HepG2 (cell line): ENCODE results near the gene SGCD. TPM values are rescaled to one million over a fixed set of nuclear protein-coding genes. Genes with fewer than 3 reads are reported as not detected.

Experiments
- ATRX ChIP-seq: sonication (generic); formaldehyde crosslinking; IDR thresholded peaks from 2 replicates; pipeline ENCODE4 v1.4.0; 2020; ENCODE audit warnings: missing genetic modification reagents, borderline replicate concordance
- CEBPG ChIP-seq: IDR thresholded peaks from 2 replicates; pipeline ENCODE4 v1.6.1; 2016
- DR1 ChIP-seq: sonication (generic); formaldehyde crosslinking; IDR thresholded peaks from 2 replicates; pipeline ENCODE4 v1.8.0; 2021; ENCODE audit warnings: mild to moderate bottlenecking, missing genetic modification reagents, inconsistent platforms
- HOXA3 ChIP-seq: sonication (generic); formaldehyde crosslinking; IDR thresholded peaks from 2 replicates; pipeline ENCODE4 v1.5.0; 2020; ENCODE audit warnings: missing genetic modification reagents
- IKZF4 ChIP-seq: sonication (generic); formaldehyde crosslinking; IDR thresholded peaks from 2 replicates; pipeline ENCODE4 v1.5.1; 2020; ENCODE audit warnings: borderline replicate concordance, mild to moderate bottlenecking, low read depth, missing genetic modification reagents; ENCODE audit errors: not compliant biosample characterization
- KDM6A ChIP-seq: IDR thresholded peaks from 2 replicates; pipeline ENCODE4 v1.6.1; 2016; ENCODE audit warnings: low read depth
- KLF6 ChIP-seq: IDR thresholded peaks from 2 replicates; pipeline ENCODE4 v1.8.0; 2016; ENCODE audit warnings: missing biosample characterization, missing genetic modification reagents
- NFIB ChIP-seq: sonication (generic); formaldehyde crosslinking; IDR thresholded peaks from 2 replicates; pipeline ENCODE4 v1.9.0; 2021; ENCODE audit warnings: missing genetic modification reagents, mild to moderate bottlenecking, borderline replicate concordance
- PRMT3 ChIP-seq: sonication (generic); formaldehyde crosslinking; IDR thresholded peaks from 2 replicates; pipeline ENCODE4 v1.8.1; 2022; ENCODE audit warnings: low read depth, mild to moderate bottlenecking, moderate library complexity, missing genetic modification reagents, borderline replicate concordance
- PRPF4 ChIP-seq: fragments of 200-400 bp; formaldehyde crosslinking; IDR thresholded peaks from 2 replicates; pipeline ENCODE4 v1.6.1; 2016; ENCODE audit warnings: low read length, low read depth; ENCODE audit not compliant: poor library complexity, severe bottlenecking
- RELA ChIP-seq: sonication (generic); formaldehyde crosslinking; IDR thresholded peaks from 2 replicates; pipeline ENCODE4 v1.4.0; 2020; ENCODE audit warnings: missing genetic modification reagents
- RXRB ChIP-seq: IDR thresholded peaks from 2 replicates; pipeline ENCODE4 v1.6.1; 2016; ENCODE audit warnings: borderline replicate concordance, missing genetic modification reagents, missing compliant biosample characterization
- SIX1 ChIP-seq: sonication (generic); formaldehyde crosslinking; IDR thresholded peaks from 2 replicates; pipeline ENCODE4 v1.4.0; 2020; ENCODE audit warnings: missing genetic modification reagents, borderline replicate concordance
- TRIM24 ChIP-seq: sonication (generic); formaldehyde crosslinking; IDR thresholded peaks from 2 replicates; pipeline ENCODE4 v1.8.0; 2022; ENCODE audit warnings: mild to moderate bottlenecking, missing genetic modification reagents
- ZFP62 ChIP-seq: sonication (generic); formaldehyde crosslinking; IDR thresholded peaks from 2 replicates; pipeline ENCODE4 v1.4.0; 2020; ENCODE audit warnings: missing genetic modification reagents
- ZNF101 ChIP-seq: sonication (generic); formaldehyde crosslinking; IDR thresholded peaks from 2 replicates; pipeline ENCODE4 v1.4.0; 2020; ENCODE audit warnings: mild to moderate bottlenecking, low read depth, missing genetic modification reagents, borderline replicate concordance
- ZNF235 ChIP-seq: sonication (generic); formaldehyde crosslinking; IDR thresholded peaks from 2 replicates; pipeline ENCODE4 v1.8.1; 2023; ENCODE audit warnings: mild to moderate bottlenecking, missing genetic modification reagents, borderline replicate concordance
- ZNF329 ChIP-seq: sonication (generic); formaldehyde crosslinking; IDR thresholded peaks from 2 replicates; pipeline ENCODE4 v1.9.0; 2021; ENCODE audit warnings: low read depth, mild to moderate bottlenecking, missing genetic modification reagents
- ZNF354B ChIP-seq: sonication (generic); formaldehyde crosslinking; IDR thresholded peaks from 2 replicates; pipeline ENCODE4 v1.8.0; 2022; ENCODE audit warnings: mild to moderate bottlenecking, missing genetic modification reagents
- ZNF530 ChIP-seq: sonication (generic); formaldehyde crosslinking; IDR thresholded peaks from 2 replicates; pipeline ENCODE4 v1.5.0; 2020; ENCODE audit warnings: low read depth, mild to moderate bottlenecking, missing genetic modification reagents
- ZNF660 ChIP-seq: sonication (generic); formaldehyde crosslinking; IDR thresholded peaks from 2 replicates; pipeline ENCODE4 v1.5.1; 2020; ENCODE audit warnings: mild to moderate bottlenecking, low read depth, missing genetic modification reagents, borderline replicate concordance
- ZNF7 ChIP-seq: IDR thresholded peaks from 2 replicates; pipeline ENCODE4 v1.6.1; 2016; ENCODE audit warnings: missing biosample characterization, missing genetic modification reagents
- polyA plus RNA-seq, 8 experiments: library from polyadenylated mRNA; depleted of rRNA in 3 of 8; stranded (reverse) in 7 of 8; unstranded in 1 of 8; fragments of >200 nt; fragmentation: Illumina TruSeq in 4 of 8; extraction: Trizol in 4 of 8; gene quantifications; 2 replicates each; pipeline versions ENCODE4 v1.2.1 to v1.2.3, GENCODE V29; 2011 to 2016; ENCODE audit warnings: low read depth in 4 of 8, missing spikeins in 1 of 8, mixed read lengths in 1 of 8; ENCODE audit not compliant: insufficient read depth in 1 of 8
- total RNA-seq, 5 experiments: library from RNA; depleted of rRNA; stranded (reverse); fragments of >200 nt; fragmentation: Illumina TruSeq; extraction: Trizol; gene quantifications; 2 replicates each; pipeline ENCODE4 v1.2.3, GENCODE V29; 2016; ENCODE audit warnings: low read depth in 1 of 5
- TF ChIP-seq, protein P1 (sequence below), 2 experiments: fragments of 450-650 bp in 1 of 2; sonication (generic) in 1 of 2; formaldehyde crosslinking; IDR thresholded peaks; 2 replicates each; pipeline versions ENCODE4 v1.5.0 to v1.8.0; 2020 to 2022; ENCODE audit warnings: mild to moderate bottlenecking in 1 of 2, missing genetic modification reagents in 1 of 2
- TF ChIP-seq, protein P2 (sequence below): IDR thresholded peaks from 2 replicates; pipeline ENCODE4 v1.4.0; 2020; ENCODE audit warnings: mild to moderate bottlenecking, missing genetic modification reagents
- TF ChIP-seq, protein P3 (sequence below): IDR thresholded peaks from 2 replicates; pipeline ENCODE4 v1.6.1; 2016
- TF ChIP-seq, protein P4 (sequence below): sonication (generic); formaldehyde crosslinking; IDR thresholded peaks from 2 replicates; pipeline ENCODE4 v1.5.1; 2020; ENCODE audit warnings: missing genetic modification reagents, mild to moderate bottlenecking, borderline replicate concordance

Gene SGCD
- total and polyA plus RNA-seq, 2 of the 13 experiments (the other 11 are each of a cell fraction or from before 2014, with no cell fraction given) = not detected

DNA sequence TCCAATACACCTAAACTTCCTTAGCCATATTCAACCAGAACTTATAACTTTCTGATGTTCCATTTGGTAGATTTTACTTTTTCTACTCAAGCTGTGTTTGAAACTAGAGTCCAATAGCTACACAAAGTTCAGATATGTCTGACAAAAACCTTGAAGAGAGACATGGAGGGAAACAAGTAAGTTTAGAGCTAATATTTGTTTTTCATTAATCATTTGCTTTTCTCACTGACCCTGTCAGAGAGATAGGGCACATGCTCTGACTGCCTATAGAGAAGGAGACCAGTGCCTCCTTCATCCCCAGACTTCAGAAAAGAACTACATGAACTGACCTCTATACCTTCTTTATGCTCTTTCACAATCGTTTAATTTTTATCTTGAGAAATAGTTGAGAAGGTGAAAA, 366.1 kb downstream of the SGCD start (continued):
- TF ChIP-seq, protein P1, sequence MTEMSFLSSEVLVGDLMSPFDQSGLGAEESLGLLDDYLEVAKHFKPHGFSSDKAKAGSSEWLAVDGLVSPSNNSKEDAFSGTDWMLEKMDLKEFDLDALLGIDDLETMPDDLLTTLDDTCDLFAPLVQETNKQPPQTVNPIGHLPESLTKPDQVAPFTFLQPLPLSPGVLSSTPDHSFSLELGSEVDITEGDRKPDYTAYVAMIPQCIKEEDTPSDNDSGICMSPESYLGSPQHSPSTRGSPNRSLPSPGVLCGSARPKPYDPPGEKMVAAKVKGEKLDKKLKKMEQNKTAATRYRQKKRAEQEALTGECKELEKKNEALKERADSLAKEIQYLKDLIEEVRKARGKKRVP (CRISPR knock-in tag; IDR thresholded peaks at IDR 0.05) = no peak
- no peak for TF ChIP-seq ZNF660 (CRISPR knock-in tag)
- no peak for TF ChIP-seq ZNF235 (CRISPR knock-in tag)
- peak; percentile 45; the same call in 1 of the 2 replicates for TF ChIP-seq SIX1
- TF ChIP-seq ZNF329 (CRISPR knock-in tag) = no peak
- TF ChIP-seq ZNF530 (CRISPR knock-in tag) = no peak
- peak; percentile 88 for TF ChIP-seq KDM6A
- no peak for TF ChIP-seq TRIM24
- no peak for TF ChIP-seq ZNF354B (CRISPR knock-in tag)
- TF ChIP-seq, protein P2, sequence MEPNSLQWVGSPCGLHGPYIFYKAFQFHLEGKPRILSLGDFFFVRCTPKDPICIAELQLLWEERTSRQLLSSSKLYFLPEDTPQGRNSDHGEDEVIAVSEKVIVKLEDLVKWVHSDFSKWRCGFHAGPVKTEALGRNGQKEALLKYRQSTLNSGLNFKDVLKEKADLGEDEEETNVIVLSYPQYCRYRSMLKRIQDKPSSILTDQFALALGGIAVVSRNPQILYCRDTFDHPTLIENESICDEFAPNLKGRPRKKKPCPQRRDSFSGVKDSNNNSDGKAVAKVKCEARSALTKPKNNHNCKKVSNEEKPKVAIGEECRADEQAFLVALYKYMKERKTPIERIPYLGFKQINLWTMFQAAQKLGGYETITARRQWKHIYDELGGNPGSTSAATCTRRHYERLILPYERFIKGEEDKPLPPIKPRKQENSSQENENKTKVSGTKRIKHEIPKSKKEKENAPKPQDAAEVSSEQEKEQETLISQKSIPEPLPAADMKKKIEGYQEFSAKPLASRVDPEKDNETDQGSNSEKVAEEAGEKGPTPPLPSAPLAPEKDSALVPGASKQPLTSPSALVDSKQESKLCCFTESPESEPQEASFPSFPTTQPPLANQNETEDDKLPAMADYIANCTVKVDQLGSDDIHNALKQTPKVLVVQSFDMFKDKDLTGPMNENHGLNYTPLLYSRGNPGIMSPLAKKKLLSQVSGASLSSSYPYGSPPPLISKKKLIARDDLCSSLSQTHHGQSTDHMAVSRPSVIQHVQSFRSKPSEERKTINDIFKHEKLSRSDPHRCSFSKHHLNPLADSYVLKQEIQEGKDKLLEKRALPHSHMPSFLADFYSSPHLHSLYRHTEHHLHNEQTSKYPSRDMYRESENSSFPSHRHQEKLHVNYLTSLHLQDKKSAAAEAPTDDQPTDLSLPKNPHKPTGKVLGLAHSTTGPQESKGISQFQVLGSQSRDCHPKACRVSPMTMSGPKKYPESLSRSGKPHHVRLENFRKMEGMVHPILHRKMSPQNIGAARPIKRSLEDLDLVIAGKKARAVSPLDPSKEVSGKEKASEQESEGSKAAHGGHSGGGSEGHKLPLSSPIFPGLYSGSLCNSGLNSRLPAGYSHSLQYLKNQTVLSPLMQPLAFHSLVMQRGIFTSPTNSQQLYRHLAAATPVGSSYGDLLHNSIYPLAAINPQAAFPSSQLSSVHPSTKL (CRISPR knock-in tag) = peak; percentile 83
- no peak for TF ChIP-seq NFIB (CRISPR knock-in tag)
- TF ChIP-seq RELA (CRISPR knock-in tag) = no peak
- TF ChIP-seq ZFP62 (CRISPR knock-in tag) = no peak
- no peak for TF ChIP-seq DR1
- TF ChIP-seq PRPF4 = no peak
- TF ChIP-seq PRMT3 = no peak
- TF ChIP-seq KLF6 (CRISPR knock-in tag) = peak; percentile 40; the same call in 1 of the 2 replicates
- no peak for TF ChIP-seq ZNF7
- no peak for TF ChIP-seq ZNF101 (CRISPR knock-in tag)
- TF ChIP-seq, protein P3, sequence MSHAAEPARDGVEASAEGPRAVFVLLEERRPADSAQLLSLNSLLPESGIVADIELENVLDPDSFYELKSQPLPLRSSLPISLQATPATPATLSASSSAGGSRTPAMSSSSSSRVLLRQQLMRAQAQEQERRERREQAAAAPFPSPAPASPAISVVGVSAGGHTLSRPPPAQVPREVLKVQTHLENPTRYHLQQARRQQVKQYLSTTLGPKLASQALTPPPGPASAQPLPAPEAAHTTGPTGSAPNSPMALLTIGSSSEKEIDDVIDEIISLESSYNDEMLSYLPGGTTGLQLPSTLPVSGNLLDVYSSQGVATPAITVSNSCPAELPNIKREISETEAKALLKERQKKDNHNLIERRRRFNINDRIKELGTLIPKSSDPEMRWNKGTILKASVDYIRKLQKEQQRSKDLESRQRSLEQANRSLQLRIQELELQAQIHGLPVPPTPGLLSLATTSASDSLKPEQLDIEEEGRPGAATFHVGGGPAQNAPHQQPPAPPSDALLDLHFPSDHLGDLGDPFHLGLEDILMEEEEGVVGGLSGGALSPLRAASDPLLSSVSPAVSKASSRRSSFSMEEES (CRISPR knock-in tag) = no peak
- no peak for TF ChIP-seq IKZF4 (CRISPR knock-in tag)
- peak; percentile 20; the same call in 1 of the 2 replicates for TF ChIP-seq CEBPG (CRISPR knock-in tag)
- no peak for TF ChIP-seq HOXA3
- peak; percentile 76 for TF ChIP-seq RXRB (CRISPR knock-in tag)
- TF ChIP-seq, protein P4, sequence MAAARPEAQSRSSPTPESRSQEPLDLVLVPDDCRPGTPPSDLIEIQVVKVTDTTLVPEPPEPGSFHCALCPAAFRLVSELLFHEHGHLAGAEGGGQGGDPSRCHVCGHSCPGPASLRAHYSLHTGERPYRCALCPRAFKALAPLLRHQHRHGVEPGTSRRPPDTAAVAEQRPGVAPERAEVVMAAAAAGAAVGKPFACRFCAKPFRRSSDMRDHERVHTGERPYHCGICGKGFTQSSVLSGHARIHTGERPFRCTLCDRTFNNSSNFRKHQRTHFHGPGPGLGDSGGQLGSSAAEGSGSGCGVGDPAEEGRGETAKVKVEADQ (CRISPR knock-in tag) = no peak
- TF ChIP-seq ATRX (CRISPR knock-in tag) = no peak
